ENCODE results near the gene CCR7.
A peak's percentile ranks its signal among the peaks of the same experiment; 100 is the strongest.

CCR7 gene

DNA sequence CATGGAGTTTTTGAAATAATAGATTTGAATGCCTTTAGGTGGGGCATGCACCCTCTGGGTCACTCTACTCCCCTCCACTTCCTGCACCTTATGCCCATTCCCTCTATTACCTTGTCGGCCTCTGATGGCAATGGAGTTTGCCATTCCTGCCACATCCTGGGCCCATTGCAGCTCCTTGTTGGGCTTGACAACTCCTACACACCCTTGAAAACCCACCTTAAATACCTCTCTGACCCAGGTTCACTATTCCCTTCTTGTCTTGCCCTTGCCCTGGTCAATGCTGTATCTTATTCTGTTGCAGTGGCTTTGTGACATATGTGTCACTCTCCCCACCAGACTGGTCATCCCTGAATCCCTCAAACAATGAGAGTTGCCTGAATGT lies 2.4 kb downstream of the CCR7 start:
- no peak for DNase-seq (ENCODE audit: low read depth in 2 of 2)

DNA sequence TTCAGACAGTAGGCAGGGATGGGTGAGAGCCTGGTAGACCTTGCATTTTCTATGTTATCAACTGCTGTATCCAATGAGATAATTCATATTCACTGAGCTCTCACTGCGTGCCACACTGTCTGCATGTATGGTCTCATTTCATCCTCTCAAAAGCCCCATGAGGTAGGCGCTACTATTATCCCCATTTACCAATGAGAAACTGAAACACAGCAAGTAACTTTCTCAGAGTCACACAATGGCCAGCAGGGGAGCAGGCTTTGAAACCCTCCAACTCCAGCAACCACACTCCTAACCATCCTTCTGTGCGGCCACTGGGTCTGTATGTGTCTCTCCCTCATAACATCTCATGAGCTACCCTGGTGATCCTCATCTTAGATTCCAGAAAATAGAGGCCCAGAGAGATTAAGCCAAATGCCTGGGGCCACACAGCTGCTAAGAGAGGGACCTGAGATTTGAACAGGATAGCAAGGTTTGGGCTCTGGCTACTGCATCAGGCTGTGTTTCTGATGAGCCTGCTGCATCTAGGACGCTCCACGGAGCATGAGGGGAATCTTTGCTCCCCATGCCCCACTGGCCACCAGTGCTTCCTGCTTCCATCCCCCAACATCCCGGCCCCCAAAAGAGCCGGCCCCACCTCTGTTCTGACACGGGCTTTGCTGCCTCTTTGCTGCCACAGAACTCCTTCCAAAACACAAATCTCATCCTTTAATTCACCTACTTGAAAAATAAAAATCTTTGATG lies 3.2 kb downstream of the CCR7 start:
- no peak for DNase-seq (ENCODE audit: low read depth in 2 of 2)

DNA sequence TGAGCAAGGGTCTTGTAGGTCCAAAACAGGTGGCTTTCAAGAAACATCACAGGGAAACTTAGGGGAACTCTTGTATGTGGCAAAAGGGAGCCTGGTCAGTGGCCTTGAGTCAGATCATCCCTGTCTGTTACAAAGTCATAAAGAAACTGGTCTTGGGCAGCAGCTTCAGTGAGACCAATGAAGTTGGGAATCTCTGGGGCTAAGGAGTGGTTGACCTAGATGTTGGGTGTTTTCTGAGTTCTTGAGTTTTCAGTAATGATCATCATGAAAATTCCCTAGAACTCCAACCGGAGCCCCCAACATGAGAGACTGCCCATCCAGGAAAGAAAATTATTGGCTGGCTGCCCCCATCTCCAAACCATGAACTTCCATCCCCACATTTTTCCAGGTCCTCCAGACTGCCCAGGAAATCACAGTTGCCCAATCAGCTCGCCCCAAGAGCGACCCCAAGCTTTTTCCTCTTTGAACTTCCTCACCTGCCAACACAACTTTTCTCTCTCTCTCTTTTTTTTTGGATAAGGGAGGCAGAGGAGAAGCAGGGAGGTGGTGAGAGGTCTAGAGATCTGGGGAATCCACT lies 3.9 kb downstream of the CCR7 start:
- no peak for DNase-seq (ENCODE audit: low read depth in 2 of 2)

DNA sequence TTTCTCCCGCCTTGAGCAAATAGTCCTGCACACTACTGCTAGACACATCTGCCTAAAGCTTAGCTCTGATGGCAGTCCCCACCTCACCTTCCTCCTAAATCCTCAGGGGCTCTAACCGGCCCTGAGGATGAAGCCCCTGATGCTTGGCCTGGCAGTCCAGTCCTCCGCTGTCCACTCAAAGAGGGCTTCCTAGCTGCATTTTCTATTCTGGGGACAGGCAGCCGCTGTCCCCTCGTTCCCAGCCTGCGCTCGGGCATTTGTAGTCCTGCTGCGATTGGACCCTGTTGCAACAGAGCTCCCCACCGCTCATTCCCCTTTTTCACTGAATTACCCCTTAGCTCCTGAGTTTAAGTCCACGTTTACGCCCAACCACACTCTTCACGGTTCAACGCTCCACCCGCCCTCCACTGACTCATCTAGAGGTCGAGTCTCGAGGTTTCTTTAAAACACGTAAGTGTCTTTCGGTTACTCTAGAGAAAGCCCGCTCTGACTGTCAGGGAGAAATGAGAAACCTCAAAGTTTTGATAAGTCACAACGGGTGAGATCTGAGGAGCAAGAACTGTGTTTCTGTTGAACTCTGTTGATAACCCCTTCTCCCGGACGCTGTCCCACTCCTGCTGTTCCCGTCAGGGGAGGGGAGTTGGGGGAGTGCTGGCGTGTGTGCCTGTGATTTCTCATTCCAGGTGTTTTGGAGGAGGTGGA lies 4.5 kb downstream of the CCR7 start:
- peak in 1 of 2 donors; percentile 43 for DNase-seq (ENCODE audit: low read depth in 2 of 2)

DNA sequence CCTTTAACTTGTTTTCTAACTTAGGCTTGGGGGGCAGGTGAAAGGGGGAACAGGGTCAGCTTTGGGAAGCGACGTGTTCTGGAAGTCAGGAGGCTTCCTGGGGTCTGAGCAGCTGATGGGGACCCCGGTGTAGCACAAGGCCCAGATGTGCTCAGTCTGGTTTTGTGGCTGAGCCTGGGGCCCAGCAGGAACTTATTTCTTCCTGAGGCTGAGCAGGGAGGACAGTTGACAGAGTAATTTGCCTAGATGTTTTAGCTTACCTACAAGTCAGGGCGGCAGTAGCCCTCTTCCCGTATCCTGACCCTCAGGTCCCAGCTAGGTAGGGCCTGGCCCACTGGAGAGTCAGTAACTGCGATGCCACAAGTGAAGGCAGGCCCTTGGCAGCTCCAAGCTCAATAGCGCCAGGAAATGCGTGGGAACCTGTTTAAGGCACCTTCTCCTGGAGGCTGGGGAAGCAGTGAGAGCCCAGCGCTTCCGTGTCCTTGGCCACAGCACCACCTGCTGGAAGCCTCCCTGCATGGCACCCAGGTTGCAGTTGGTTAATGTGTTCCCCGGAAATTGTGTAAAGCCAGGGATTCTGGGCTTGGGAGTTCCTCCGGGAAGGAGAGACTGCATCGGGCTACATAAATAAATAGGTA lies 5.2 kb downstream of the CCR7 start:
- DNase-seq (ENCODE audit: low read depth in 2 of 2): peak; percentile 60 to 74

DNA sequence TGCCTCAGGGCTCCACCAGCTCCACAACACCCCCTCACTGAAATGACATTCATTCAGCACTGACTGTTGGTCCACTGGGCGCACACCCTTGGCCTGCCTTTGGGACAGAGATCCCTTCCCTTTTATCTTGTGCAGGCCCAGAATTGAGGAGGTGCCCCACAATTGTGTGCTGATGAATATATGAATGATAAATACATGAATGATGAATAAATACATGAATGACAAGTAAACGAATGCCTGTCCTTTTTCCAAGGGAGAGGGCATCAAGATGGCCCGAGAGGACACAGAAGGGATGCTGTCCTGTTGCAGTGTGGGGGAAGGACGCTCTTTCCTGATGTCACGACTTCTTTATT lies 5.7 kb downstream of the CCR7 start:
- DNase-seq (ENCODE audit: low read depth in 2 of 2): no peak

DNA sequence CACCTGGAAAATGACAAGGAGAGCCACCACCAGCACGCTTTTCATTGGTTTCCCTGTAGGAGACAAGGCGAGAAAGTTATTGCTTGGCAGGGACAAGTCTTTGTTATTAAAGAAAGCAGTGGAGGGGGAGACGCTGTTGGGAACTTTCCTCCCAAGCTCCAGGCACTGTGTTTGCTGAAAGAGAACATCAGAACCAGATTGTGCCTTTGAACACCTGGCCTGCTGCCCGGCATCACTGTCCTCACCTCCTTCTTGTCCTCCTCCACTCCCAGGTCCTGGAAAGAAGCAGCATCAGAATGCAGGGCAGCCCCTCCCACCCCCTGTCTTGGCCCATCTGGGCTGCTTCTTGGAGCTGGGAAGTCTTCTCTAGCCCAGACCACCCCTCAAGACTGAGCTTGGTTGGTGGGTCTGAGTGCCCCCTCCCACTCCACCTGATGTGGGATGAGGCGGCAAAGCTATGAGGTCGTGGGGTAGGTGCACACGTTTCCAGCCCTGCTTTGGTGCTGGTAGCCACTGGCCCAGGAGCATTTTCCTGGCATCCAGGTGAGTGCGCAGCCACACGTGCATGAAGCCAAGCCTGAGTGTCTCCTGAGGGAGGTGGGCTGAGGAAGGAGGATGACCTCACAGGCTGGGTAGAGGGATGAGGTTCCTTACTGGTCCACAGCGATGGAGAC lies 6.2 kb downstream of the CCR7 start:
- no peak for DNase-seq (ENCODE audit: low read depth in 2 of 2)

DNA sequence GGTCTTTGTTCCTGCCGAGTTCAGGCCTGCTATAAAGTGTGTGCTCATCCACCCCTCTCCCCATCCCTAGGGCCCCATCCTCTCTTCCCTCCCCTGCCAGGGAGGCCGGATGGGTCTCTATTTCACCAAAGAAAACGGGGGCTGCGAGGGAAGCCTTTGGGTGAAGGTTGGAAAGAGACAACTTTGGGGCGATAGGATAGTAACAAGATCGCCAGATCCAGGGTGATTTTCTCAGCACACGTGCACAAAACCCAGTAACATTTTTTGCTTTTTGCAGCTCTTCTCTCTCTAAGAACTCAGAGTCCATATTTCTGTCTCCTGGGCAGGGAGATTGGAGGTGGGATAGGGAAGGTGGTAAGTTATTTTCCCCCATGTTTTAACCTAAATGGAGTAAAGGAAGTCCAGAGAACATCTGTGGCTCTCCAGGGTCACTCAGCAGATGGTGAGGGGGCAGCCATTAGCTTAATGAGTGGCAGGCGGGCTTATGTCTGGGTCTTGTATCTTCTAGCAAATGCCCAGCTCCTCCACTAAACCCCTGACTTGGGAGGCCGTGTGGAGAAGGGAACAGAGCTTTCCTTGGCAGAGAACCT lies 6.9 kb downstream of the CCR7 start:
- no peak for DNase-seq (ENCODE audit: low read depth in 2 of 2)

DNA sequence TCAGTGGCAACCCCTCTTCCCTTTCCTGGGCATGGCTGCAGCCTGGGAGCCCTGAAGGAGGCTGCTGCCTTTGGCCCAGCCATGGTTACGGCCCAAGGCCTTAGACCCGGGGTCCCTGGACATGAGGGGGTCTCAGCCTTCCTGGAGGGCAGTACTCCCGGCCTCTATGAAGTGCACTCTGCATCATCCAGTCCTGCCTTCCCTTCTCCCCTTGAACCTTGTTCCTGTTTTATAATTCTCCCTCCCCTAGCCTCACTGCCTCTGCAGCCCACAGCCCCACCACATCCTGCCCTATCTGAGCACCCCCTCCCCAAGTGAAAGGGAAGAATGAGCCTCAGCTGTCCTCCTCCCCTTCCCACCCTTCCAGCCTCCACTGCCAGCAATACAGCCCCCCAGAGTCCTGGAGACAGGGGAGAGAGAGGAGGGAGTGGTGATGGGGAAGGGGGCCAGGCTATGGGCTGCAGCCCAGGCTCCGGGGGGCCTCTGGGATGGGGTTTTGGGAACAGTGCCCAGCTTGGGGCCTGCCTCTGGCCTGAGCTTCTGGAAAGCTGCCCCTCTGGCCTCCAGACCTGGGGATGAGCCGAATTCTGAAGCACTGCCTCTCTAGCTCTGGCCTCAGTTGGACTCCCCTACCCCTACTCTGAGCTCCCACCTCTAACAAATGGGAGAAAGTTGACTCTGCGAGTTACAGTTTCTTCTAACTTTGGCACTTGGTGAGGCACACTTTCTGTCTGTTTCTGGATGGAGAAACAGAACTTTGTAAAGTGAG lies 7.6 kb downstream of the CCR7 start:
- DNase-seq (ENCODE audit: low read depth in 2 of 2): no peak

DNA sequence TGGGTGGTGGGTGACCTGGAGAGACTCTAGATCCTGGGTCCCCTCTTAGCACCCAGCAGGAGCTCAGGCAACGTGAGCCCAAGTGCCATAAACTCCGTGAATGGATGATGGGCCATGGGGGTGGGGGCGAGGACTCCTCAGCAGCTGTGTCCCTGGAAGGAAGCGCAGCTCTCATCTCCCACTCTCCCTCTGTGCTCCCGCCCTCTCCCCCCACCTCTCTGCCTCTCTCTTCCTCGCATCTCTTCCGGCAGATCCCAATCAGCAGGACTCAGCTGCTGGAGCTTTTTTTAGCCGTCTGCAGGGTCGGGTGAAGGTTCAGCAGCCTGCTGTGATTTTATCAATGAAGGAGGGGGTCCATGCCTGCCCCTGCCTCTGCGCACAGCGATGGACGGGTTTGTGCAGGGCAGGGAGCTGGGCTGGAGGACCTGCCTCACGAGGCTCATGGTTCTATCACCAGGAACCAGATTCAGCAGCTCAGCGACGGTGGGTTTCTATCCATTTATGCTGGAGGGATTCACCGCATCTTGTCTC lies 8.3 kb downstream of the CCR7 start:
- no peak for DNase-seq (ENCODE audit: low read depth in 2 of 2)

DNA sequence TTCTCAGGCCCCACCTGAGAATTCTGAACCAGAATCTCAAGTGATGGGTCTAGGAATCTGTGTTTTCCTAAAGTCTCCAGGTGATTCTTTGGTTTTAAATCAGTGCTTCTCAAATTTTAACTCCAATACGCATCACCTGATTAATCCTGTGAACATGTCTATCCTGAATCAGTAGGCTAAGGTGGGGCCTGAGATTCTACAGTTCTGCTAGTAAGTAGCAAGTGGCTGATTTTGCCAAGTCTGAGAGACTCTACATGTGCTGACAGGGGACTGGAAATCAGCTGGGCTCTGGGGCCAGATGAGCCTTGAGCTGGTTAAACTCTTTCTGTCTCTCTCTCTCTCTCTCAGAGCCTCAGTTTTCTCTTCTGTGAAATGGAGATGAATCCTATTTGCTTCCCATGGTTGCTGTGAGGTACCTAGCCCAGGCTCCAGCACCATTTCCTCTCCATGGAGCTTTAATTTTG lies 9.0 kb downstream of the CCR7 start:
- no peak for DNase-seq (ENCODE audit: low read depth in 2 of 2)

DNA sequence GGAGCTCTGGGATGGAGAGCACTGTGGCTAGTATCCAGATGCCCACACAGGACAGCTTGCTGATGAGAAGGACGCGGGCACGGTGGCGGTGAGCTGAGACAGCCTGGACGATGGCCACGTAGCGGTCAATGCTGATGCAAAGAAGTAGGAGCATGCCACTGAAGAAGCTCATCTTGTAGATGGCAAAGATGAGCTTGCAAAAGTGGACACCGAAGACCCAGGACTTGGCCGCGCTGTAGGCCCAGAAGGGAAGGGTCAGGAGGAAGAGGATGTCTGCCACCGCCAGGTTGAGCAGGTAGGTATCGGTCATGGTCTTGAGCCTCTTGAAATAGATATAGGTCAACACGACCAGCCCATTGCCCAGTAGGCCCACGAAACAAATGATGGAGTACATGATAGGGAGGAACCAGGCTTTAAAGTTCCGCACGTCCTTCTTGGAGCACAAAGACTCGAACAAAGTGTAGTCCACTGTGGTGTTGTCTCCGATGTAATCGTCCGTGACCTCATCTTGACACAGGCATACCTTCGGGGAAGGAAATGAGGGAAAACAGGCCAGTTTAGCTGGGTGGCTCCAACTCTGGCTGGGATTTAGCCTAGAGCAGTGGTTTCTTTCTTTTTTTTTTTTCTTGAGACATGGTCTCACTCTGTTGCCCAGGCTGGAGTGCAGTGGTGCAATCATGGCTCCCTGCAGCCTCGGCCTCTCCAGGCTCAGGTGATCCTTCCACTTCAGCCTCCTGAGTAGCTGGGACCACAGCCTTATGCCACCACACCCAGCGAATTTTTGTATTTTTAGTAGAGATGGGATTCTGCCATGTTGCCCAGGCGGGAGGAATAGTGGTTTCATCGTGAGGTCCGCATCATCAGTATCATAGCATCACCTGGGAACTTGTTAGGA lies 9.7 kb downstream of the CCR7 start:
- DNase-seq (ENCODE audit: low read depth in 2 of 2): no peak

DNA sequence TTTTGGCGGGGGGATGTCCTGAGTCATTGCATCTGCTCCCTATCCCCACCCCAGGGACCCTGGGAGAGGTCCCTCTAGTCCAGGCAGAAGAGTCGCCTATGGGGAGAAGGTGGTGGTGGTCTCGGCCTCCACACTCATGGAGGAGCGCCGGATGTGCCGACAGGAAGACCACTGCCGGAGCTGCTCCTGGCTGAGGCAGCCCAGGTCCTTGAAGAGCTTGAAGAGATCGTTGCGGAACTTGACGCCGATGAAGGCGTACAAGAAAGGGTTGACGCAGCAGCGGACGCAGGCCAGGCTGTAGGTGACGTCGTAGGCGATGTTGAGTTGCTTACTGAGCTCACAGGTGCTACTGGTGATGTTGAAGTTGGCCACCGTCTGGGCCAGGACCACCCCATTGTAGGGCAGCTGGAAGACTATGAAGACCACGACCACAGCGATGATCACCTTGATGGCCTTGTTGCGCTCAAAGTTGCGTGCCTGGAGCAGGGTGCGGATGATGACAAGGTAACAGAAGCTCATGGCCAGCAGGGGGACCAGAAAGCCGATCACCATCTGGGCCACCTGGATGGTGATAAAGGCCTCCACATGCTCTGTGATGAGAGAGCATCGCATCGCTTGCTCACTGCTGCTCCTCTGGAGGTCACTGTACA lies 10.5 kb downstream of the CCR7 start:
- DNase-seq (ENCODE audit: low read depth in 2 of 2): no peak

DNA sequence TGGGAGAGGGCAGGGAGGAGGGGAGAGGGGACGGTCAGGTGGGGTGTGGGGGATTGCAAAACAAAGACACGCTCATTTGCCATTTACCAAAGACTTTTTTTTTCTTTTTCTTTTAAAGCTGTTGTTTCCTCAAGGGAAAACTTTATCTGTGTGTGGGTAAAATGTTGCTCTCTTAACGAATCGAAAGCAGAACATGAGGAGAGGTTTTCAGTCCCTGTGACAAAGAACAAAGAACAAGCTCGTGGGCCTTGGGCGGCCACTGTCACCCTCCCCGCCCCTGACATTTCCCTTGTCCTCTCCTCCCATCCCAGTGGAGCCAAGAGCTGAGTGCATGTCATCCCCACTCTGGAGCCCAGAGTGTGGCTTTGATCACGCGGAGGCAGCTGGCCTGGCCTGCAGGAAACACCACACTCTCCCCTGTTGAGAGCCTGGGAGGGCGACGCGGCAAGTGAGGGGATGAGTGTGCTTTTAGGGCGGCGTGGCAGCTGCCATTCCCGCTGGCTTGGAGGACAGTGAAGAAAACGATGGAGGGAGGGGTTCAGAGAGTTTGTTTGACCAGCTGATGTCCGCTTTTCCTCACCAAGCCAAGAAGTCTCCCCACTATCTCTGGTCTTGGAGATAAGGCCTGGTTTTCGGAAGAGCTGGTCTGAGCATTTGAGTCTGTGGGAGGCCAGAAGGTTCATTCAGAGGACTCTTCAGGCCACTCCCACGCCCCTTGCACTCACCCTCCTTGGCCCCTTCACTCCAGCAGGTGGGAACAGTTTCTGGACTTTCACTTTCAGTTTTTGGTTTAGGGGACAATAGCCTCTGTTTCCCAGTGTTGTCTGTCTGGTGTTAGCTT lies 11.4 kb downstream of the CCR7 start:
- no peak for DNase-seq (ENCODE audit: low read depth in 2 of 2)

DNA sequence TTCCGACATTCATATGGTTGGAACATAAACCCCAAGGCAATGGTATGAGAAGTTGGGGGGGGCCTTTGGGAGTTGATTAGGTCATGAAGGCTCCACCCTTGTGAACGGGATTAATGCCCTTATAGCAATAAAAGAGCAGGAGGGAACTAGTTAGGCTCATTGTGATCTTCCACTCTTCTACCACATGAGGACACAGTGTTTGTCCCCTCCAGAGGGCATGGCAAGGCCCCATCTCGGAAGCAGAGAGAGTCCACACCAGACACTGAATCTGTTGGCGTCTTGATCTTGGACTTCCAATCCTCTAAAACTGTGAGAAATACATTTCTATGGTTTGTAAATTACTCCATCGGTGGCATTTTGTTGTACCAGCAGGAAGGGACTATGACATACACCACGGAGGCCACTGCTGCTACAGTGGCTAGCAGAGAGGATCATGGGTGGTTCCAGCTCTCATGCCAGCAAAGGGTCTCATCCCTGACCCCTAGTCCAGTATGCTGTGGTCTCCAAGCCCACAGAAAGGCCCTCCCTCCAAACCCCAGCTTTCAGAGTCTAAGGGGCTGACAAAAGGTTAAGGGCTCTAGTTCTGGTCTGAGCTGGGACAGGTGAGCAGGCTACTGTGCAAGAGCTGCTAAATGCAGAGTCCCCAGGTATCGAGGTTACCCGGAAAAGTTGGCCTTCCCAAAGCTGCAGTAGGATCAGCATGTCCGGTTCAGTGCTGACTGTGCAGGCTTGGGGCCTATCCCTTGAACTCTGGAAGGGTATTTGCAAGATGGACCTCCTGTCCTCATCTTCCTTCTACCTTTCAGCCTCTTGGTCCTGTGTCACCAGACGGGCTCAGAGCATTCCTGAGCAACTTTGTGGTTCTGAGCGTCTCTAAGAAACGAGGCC lies 12.2 kb downstream of the CCR7 start:
- DNase-seq (ENCODE audit: low read depth in 2 of 2): no peak

DNA sequence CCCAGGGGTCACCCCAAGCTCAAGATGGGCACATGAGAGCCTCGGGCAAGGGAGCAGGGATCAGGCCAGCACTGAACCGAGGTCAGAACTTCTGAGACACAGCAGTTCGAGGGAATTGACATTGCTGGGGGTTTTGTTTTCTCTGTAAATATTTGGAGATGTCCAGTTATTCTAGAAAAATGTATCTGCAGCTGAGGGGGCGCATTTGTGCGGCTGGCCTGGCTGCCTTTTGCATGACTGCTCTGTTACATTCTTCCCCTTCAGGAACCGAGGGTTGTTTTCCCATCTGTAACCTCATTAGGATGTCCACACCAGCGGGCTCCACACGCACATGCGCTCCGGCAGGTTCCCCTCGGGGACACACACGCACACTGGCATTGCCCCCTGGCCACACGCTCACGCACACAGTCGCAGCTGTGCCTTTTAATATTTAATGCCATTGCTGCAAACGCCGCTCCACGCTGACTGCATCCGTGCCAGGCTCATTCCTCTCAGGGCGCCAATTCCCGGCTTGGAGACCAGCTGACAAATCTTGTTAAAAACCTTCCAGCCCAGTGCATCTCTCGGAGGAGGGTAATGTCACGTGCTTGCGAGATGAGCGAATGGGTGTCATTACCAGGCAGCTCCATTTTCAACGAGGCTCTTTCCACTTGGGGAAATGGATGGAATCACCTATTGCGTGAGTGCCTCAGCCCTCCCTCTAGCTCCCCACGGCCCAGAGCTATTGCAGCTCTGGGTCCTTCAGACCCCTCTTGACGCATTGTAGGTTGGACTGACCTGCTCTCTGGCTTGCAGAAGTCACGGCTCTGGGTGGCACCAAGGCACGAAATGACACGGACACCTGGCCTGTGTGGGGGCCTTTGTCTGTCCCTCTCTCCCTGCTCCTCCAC lies 13.1 kb downstream of the CCR7 start:
- no peak for DNase-seq (ENCODE audit: low read depth in 2 of 2)

All from stimulated activated CD8-positive, alpha-beta memory T cell treated with anti-CD3 and anti-CD28 coated beads, Interleukin-7, amount 100 ng/mL, for 1 hour (primary cell).